H1 (cell line): ENCODE measurements around the gene SERGEF.

Experiments
- CHD1 ChIP-seq: IDR thresholded peaks from 2 replicates; pipeline ENCODE4 v1.6.1; 2012; ENCODE audit warnings: low read depth, low read length, improper control_type of control experiment
- TF ChIP-seq, protein P1 (sequence below), 3 experiments: IDR thresholded peaks; 1 replicate in 2 of 3; 2 replicates in 1 of 3; pipeline versions ENCODE4 v1.5.1 to v1.6.1; 2011; ENCODE audit warnings: low read length in 3 of 3, mild to moderate bottlenecking in 3 of 3, inconsistent platforms in 2 of 3, low read depth in 1 of 3, moderate library complexity in 1 of 3; ENCODE audit not compliant: insufficient read depth in 1 of 3; ENCODE audit errors: control extremely low read depth in 1 of 3

DNA sequence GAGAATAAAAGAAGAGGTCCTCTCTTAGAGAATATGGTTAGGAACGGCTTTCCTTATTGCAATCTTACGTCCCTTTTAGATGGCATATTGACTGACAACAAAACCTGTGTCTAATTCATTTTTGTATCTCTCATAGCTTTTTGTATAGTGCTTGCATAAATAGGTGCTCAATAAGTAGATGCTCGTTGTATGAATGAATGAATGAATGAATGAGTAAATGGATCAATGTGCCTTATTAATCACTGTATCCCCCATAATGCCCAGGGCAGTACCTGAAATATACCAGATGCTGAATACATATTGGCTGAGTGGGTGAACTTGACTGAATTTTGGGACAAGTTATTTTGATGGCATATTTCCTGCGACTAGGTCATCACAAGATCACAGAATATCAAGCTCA is 97.9 kb downstream of the SERGEF start:
- TF ChIP-seq, protein P1, sequence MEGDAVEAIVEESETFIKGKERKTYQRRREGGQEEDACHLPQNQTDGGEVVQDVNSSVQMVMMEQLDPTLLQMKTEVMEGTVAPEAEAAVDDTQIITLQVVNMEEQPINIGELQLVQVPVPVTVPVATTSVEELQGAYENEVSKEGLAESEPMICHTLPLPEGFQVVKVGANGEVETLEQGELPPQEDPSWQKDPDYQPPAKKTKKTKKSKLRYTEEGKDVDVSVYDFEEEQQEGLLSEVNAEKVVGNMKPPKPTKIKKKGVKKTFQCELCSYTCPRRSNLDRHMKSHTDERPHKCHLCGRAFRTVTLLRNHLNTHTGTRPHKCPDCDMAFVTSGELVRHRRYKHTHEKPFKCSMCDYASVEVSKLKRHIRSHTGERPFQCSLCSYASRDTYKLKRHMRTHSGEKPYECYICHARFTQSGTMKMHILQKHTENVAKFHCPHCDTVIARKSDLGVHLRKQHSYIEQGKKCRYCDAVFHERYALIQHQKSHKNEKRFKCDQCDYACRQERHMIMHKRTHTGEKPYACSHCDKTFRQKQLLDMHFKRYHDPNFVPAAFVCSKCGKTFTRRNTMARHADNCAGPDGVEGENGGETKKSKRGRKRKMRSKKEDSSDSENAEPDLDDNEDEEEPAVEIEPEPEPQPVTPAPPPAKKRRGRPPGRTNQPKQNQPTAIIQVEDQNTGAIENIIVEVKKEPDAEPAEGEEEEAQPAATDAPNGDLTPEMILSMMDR (IDR thresholded peaks at IDR 0.05; ENCODE audit: control extremely low read depth in 1 of 3, insufficient read depth in 1 of 3, low read depth in 1 of 3, low read length in 3 of 3): no peak
- TF ChIP-seq CHD1: no peak
